ENCODE measurements around the gene PRXL2B.
A peak's percentile ranks its signal among the peaks of the same experiment; 100 is the strongest.
"Not testable (repeated sequence)": the region's sequence is repeated elsewhere in the genome, so short reads cannot be mapped to it uniquely, and the experiment has no call there.

PRXL2B gene

DNA sequence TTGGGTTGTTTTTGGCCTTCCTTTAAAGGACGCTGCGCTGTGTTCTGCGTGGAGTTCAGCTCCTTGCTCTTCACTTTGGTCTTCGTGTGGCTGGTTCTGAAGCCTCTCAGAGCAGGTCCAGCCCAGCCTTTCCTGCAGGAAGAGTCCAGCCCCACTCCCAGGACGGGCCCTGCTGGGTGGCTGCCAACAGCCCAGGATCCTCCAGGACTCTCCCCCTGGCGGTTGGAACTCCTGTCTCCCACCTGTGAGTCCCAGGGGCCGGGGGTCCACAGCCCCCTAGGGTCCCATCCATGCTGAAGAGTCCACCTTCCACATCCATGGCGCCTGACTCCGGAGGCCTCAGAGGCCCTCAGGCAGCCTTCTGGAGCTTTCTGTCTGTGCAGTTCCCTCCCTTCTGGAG, 35.0 kb upstream of the PRXL2B start:
- DNase-seq = not testable (repeated sequence)

DNA sequence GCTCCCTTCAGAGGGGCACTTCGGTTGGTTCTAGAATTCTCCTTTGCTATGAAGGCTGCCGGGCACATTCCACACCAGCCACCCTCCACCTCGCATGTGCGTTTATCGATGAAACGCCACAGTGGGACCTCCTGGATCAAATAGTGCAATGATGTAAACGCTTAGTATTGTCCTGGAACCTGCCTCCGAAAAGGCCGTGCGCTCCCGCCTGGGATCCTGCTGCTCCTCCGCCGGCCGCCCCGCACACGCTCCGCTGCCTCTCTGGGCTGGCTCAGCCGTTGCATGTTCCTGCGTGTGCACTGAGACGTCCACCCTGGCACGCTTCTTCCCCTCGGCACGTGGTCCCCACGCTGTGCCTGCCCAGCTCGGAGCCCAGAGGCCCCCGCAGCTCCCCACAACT, 34.4 kb upstream of the PRXL2B start:
- no peak for DNase-seq

DNA sequence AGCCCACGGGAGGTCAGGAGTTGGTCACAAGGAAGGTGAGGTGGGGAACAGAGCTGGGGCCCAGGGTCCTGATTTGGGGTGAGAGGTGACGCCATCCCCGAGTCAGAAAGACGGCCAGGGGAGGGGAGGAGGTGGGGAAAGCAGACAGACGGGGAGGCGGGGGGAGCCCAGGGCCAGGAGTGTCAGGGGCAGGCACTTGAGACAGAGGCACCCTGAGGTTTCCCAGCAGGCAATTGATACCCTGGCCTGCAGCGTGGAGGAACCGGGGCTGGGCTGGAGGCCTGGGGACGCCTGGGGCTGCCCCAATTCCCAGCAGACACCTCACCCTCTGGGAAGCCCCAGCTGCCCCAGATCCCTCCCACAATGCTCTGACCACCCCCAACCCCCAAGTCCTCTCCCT, 33.5 kb upstream of the PRXL2B start:
- not testable (repeated sequence) for DNase-seq

DNA sequence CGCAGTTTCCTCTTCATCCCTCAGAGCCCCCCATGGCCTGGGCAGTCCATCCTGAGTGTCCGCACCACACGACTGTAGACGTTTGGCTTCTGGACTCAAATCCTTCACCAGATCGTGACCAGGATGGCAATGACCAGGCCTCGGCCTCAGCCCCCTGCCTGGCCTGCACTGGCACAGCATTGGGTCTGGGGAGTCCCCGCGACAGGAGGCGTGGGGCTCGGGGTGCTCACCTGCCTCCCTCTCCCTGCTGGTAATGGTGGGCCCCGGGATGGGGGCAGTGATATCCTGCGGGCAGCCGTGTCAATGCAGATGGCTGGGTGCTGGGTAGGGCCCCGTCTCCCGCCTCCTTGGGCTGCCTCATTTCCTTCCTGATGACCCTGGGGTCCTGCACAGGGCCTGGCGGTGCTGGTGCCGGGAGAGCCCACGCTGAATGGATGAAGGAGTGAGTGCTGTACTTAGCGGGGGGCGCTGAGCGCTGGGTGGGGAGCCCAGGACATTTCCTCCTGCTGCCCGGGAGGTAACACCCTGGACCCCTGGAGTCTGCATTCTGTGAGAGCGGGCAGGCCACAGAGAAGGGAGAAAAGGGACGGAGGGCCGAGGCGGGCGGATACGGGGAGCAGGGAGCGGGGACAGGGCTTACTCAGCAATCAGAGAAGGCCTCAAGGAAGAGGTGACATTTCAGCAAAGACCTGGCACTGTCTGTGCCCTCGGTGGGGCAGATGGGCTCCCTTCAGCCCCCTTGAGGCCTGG, 32.5 kb upstream of the PRXL2B start:
- no peak for DNase-seq

DNA sequence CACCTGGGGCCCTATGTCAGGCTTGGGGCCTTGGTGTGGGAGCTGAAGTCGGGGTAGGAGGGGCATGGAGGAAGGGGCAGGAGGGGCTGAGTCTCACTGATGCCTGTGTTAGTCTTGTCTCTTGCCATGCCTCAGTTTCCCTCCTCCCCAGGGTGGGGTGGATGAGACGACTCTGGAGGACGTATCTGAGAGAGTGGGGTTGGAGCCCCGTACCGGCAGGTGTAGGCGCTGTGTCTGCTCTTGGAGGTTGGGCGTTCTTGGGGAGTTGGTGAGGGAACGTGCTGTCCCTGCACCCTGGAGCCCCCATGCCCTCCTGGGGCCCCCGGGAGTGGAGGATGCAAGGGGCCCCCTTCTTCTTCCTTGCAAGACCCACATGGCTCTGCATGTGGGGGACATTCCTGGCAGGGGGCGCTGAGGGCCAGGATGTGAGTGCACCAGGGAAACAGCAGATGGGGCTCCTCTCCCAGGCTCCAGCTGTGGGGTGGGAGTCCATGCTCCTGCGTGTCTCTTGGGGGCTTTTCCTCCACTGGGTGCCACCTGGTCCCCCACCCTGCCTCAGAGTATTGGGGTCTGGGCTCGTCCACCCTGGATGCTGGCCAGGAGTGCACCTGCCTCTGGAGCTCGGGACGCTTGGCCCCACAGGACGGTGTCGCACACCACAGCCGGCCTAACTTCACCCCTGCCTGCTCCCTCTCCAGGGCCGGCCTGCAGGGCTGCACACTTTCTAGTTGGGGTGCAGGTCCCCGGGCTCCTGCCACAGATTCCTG, 31.8 kb upstream of the PRXL2B start:
- peak; percentile 59 for DNase-seq

DNA sequence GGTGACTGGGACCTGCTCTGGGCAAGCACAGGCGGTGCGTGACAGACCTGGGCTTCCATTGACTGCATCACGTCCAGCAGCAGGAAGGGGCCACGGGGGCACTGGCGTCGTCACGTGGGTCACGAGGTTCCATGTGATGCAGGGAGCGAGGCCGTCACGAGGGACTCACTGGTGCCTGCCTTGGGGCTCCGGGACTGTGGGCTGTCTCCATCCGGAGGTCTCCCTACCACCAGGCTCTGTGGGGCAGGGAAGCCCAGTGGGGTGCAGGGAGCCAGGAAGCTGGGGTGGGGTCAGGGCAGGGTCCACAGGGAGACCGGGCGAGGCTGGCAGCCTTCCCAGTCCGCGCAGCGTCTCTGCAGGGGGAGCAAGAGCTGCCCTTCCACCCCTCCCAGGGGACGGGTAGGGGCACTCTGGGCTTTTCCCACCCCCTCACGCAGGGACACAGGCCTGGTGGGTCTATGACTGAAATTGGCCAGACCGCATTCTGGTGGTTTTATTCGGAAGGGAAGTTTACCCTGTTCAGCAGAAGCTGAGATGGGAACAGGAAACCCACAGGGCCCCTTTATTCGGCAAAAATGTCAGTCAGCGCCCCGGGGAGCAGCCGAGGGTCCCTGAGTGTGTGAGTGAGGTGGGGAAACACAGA, 30.8 kb upstream of the PRXL2B start:
- peak; percentile 39 for DNase-seq

DNA sequence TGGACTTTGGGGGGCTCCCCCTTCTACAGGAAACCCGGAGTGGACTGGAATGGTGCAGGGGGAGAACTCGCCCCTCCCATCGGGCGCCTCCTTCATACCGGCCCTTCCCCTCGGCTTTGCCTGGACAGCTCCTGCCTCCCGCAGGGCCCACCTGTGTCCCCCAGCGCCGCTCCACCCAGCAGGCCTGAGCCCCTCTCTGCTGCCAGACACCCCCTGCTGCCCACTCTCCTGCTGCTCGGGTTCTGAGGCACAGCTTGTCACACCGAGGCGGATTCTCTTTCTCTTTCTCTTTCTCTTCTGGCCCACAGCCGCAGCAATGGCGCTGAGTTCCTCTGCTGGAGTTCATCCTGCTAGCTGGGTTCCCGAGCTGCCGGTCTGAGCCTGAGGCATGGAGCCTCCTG, 30.3 kb upstream of the PRXL2B start, which contains the start of gene TNFRSF14:
TSS of gene TNFRSF14 (plus strand) at position 95 of the 401 bp plus-strand sequence. CDS start at position 389, 294 bp downstream.
- DNase-seq = no peak

DNA sequence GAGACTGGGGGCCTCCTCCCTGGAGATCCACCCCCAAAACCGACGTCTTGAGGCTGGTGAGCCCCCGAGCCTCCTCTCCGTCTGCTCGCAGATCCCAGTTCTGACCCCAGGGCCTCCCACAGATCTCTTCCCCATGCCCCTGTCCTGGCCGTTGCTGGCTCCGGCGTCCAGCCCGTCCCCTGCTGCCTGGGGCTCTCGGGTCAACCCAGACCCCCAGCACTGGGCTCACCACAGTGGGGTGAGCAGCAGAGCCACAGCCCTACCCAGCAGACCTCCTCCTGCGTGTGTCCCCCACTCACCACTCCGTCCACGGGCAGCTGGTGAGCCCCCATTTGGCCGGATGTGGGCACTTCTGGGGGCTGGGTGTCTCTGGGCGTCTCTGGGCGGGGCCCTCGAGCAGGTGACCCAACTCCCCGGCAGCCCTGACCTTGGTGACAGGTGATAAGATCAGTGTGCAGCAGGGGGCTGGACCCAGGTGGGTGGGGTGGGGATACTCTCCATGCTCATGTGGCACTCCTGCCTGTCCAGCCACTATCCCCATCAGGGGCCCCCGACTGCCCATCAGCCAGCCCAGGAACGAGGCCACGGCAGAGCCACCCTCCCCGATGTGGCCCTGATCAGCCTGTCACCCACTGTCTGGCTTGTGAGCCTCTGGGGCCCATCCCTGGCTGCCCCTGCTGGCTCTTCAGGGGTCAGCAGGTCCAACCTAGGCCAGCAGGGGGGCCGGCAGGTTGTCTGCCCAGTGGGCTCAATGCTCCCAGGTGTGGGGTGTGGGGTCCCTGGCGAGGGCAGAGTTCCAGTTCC, 29.7 kb upstream of the PRXL2B start:
- DNase-seq = no peak

DNA sequence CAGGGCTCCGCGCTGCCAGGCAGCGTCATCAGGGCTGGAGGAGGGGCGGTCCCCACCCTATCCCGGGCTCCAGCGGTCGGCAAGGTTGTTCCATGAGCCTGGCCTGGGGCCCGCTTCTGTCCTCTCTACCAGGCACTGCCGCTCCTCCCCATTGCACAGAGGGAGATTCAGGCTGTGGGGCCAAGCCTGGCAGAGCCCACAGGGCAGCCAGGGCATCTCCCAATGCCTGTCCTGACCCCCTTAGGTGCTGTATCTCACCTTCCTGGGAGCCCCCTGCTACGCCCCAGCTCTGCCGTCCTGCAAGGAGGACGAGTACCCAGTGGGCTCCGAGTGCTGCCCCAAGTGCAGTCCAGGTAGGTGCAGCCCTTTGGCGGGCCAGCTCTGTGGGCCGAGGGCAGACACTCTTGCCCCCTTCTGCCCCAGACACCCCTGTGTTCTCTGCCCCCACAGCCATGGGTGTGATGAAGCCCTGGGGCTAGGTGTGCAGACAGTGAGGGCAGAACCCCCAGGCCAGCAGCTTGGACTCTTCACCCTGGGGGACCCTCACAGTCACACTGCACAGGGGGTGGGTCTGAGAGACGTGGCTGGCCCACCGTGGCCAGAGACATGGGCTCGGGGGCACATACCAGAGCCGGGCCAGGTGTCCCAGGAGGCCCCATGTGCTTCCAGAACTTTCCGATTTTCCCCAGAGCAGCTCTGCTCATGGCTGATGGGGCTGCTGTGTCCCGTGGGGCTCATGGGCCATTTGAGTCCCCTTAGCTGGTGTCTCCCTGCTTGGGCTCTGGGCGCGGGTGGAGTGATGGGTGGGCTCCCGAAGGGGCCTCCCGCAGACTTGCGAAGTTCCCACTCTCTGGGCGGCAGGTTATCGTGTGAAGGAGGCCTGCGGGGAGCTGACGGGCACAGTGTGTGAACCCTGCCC, 28.8 kb upstream of the PRXL2B start:
- DNase-seq = no peak

DNA sequence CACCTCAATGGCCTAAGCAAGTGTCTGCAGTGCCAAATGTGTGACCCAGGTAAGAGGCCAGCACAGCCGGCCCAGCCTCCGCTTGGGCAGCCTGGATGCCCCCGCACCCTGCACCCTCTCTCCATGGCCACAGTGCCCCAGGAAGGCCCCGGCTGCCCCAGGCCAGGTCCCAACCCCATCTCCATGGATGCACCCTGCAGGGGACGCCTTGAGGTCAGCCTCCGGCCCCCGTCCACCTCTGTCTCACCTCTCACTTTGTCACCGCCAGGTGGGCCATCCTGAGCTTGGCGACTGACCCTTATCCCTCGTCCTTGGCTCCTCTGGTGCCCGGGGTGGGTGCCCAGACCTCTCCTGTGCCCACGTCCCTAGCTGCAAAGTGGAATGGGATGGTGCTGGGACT, 28.2 kb upstream of the PRXL2B start:
- no peak for DNase-seq

DNA sequence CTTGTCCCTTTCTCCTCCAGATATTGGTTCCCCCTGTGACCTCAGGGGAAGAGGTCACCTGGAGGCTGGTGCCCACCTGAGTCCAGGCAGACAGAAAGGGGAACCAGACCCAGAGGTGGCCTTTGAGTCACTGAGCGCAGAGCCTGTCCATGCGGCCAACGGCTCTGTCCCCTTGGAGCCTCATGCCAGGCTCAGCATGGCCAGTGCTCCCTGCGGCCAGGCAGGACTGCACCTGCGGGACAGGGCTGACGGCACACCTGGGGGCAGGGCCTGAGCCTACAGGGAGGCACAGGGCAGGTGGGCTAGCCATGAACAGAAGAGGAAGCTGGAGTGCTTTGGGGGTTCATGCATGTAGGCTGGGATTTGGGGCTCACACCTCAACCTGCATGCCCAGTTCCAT, 27.7 kb upstream of the PRXL2B start:
- DNase-seq = no peak

DNA sequence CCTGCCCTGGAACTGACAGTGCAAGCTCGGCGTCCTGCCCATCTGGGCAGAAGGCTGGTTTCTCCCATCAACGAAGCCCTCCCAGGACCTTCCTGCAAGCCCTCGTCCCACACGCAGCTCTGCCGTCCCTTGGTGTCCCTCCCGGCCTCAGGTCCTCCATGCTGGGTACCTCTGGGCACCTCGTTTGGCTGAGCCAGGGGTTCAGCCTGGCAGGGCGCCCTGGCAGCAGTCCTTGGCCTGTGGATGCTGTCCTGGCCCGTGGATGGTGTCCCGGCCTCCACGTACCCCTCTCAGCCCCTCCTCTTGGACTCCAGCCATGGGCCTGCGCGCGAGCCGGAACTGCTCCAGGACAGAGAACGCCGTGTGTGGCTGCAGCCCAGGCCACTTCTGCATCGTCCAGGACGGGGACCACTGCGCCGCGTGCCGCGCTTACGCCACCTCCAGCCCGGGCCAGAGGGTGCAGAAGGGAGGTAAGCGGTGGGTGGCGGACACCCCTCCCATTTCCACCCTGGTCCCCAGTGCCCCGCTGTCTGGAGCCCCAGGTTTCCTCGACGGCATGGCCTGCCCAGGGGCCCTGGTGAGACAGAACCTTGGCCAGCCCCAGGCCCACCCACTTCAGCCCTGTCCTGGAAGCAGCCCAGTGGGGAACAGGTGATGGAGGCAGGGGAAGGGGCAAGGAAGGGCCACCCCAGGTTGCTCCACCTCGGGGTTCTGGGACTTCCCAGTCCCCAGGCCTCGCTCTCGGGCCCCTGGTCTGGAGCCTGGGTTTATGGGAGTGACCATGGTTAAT, 26.9 kb upstream of the PRXL2B start:
- no peak for DNase-seq

DNA sequence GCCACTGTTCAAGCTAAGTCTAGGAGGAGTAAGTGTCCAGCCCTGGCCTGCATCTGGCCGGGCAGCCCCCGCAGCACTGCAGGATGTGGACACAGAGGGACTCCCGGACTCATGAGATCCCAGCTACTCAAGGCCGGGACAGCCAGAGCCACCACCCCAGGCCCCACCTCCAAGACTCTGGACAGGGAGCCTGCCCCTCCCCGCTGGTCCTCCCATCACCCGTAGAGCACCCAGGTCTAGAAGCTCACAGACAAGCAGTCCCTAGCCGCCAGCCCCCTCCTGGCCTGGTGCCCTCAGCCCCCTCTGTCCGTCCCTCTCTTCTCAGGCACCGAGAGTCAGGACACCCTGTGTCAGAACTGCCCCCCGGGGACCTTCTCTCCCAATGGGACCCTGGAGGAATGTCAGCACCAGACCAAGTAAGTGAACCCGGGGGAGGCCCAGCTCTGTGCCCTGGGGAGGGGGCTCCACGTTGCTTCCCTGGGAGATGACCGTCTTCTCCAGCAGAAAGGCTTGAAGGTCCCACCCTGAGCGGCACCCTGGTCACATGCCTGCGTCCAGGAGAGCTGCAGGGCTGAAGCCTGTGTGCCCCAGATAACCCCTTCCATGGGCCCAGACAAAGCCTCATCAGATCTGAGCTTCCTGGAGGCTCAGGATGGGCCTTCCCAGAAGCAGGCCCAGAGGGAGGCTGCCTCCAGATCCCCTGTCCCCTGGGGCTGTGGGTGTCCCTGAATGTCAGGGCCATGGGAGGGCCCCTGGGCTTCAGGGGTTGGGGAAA, 26.1 kb upstream of the PRXL2B start:
- no peak for DNase-seq

DNA sequence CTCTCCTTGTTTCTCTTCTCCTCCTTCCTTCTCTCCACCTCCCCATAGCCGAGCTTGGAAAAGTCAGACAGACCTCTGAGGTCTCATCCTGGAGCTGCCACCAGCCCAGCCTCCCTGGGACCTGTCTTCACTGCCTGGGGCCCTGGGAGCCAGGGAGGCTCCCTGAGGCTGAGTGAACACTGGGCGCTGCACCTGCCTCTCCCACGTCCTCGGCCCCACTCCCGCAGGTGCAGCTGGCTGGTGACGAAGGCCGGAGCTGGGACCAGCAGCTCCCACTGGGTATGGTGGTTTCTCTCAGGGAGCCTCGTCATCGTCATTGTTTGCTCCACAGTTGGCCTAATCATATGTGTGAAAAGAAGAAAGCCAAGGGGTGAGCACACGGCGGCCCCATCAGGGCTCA, 25.1 kb upstream of the PRXL2B start:
- DNase-seq = no peak

DNA sequence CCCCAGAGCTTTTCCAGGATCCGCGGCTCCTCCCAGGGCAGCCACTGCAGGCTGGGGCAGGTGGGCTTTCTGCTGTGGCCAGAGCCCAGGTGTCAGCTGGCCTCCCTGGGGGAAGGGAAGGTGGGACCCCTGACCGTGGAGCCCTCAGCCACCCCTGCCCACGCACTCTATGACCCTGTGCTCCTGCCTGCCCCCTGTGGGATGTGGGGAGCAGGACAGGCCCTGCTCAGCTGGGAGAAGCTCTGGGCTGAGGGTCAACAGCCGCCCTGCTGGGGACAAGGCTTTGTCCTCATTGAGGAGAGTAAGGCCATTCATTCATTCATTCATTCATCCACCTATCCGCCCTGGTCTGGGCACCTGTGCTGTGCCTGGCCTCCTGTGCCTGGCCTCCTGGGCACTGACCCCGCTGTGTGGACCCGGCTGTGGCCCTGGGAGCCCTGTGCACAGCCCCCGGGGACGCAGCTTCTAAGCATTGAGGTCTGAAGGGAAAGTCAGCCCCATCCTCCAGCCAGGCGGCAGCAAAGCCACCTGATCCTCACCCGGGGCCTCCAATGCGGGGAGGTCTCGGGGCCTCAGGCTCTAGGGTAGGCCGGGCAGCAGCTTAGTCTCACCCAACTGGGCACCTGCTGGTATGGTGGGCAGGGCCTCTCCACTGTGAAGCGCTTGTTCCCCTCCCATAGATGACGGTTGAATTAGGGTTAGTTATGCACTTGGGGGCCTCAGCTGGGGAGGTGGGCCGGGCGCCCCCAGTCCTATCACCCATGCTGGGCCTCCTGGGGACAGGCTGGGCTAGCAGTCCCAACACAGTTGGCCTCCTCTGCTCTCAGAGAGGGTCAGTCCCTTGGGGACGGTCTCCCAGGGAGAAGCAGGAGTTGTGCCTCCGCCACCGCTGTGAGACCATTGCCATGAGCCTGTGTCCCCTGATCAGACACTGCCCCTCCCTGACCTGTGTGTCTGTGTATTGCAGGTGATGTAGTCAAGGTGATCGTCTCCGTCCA, 24.4 kb upstream of the PRXL2B start:
- DNase-seq = no peak

DNA sequence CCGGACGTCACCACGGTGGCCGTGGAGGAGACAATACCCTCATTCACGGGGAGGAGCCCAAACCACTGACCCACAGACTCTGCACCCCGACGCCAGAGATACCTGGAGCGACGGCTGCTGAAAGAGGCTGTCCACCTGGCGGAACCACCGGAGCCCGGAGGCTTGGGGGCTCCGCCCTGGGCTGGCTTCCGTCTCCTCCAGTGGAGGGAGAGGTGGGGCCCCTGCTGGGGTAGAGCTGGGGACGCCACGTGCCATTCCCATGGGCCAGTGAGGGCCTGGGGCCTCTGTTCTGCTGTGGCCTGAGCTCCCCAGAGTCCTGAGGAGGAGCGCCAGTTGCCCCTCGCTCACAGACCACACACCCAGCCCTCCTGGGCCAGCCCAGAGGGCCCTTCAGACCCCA, 23.4 kb upstream of the PRXL2B start:
- DNase-seq = no peak

DNA sequence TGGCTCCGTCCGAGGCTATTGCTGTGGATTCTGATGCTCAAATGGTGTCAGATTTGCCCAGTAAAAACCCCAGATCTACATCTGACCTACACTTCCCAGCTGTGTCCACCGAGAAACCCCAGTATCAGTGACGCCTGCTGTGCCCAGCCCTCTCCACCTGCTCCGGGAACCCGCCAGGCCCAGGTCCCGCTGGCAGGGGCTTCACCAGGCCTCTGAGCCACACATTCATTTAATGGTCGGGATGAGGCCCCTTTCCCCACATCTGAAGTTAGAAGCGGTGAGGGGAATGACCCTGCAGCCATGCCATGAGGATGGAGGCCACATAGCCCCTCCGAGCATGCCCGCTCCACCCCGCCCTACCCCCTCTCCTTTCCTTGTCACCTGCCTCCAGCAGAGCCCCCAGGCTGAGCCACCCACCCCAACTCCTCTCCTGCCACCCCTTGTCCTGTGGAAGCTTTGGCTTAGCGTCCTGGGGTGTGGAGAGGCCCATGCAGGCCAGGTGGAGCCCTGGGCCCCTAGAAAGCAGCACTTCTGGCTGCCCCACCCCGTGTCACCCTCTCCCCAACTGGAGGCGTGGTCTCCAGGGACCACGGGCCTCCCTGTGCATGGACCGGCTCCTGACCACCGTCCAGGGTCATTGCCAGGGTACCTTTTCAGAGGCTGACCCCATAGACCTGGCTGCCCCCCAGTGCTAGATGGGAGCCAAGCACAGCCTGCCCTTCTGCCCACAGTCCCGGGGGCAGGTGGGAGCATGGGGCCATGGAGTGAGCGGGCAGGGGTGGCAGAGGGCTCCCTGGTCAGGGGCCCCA, 22.4 kb upstream of the PRXL2B start:
- DNase-seq = no peak

DNA sequence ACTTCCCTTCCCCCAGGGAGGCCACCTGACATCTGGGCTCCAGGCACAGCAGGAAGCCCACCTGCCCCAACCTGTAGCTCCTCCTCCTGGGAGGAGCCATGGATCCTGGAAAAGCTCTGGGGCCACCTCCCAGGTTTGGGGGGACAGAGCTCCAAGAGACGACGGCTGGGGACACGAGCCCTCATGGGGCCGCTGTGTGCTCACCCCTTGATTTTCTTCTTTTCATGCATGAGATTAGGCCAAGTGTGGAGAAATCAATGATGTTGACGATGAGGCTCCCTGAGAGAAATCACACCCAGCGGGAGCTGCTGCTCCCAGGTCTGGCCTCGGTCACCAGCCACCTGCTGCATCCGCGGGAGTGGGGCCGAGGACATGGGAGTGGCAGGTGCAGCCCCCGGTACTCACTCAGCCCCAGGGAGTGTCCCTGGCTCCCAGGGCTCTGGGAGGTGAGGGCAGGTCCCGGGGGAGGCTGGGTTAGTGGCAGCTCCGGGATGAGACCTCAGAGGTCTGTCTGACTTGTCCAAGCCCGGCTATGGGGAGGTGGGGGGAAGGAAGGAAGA, 21.7 kb upstream of the PRXL2B start:
- DNase-seq = peak; percentile 56
